H9 (cell line): ENCODE measurements around the gene CDH4. TPM values are rescaled to one million over a fixed set of nuclear protein-coding genes. Genes with fewer than 3 reads are reported as not detected.

Experiments used
- DNase-seq: peaks from one replicate; pipeline ENCODE4 v3.0.0-alpha.2; 2017
- H2AFZ ChIP-seq: one replicate; pipeline ENCODE4 v1.6.1; 2013; ENCODE audit warnings: mild to moderate bottlenecking, low read length, control low read depth, moderate library complexity
- H2AK5ac ChIP-seq: 2 replicates; pipeline ENCODE4 v1.6.1; 2013; ENCODE audit warnings: low read length, control low read depth, mixed read lengths; ENCODE audit not compliant: insufficient read length
- H2BK120ac ChIP-seq: one replicate; pipeline ENCODE4 v1.6.1; 2013; ENCODE audit warnings: low read depth, mild to moderate bottlenecking, low read length, control low read depth, inconsistent platforms; ENCODE audit not compliant: poor library complexity, severe bottlenecking
- H2BK12ac ChIP-seq: 2 replicates; pipeline ENCODE4 v1.6.1; 2013; ENCODE audit warnings: low read length, control low read depth, mixed read lengths, low read depth; ENCODE audit not compliant: insufficient read length
- H2BK15ac ChIP-seq: 2 replicates; pipeline ENCODE4 v1.6.1; 2013; ENCODE audit warnings: low read depth, low read length, control low read depth
- H2BK20ac ChIP-seq: one replicate; pipeline ENCODE4 v1.6.1; 2013; ENCODE audit warnings: low read depth, mild to moderate bottlenecking, low read length, control low read depth, inconsistent platforms; ENCODE audit not compliant: poor library complexity, severe bottlenecking
- H2BK5ac ChIP-seq: 2 replicates; pipeline ENCODE4 v1.6.1; 2013; ENCODE audit warnings: low read length, control low read depth, mixed read lengths; ENCODE audit not compliant: insufficient read length
- H3K14ac ChIP-seq: 2 replicates; pipeline ENCODE4 v1.6.1; 2013; ENCODE audit warnings: low read length, control low read depth; ENCODE audit not compliant: insufficient read depth
- H3K18ac ChIP-seq: 2 replicates; pipeline ENCODE4 v1.6.1; 2013; ENCODE audit warnings: low read depth, mild to moderate bottlenecking, mixed read lengths, low read length, control low read depth; ENCODE audit not compliant: insufficient read length
- H3K23ac ChIP-seq: 2 replicates; pipeline ENCODE4 v1.6.1; 2013; ENCODE audit warnings: low read length, control low read depth, mixed read lengths, low read depth; ENCODE audit not compliant: insufficient read length
- H3K23me2 ChIP-seq: 2 replicates; pipeline ENCODE4 v1.6.1; 2013; ENCODE audit warnings: low read depth, mild to moderate bottlenecking, mixed read lengths, low read length, control low read depth; ENCODE audit not compliant: insufficient read length, poor library complexity, severe bottlenecking
- H3K27ac ChIP-seq: 2 replicates; pipeline ENCODE4 v1.5.1; 2013; ENCODE audit warnings: low read length, control low read depth, mixed read lengths, low read depth; ENCODE audit not compliant: insufficient read length
- H3K27me3 ChIP-seq: 2 replicates; pipeline ENCODE4 v1.6.1; 2013; ENCODE audit warnings: low read length, control low read depth, inconsistent platforms; ENCODE audit not compliant: insufficient read depth
- H3K4ac ChIP-seq: 2 replicates; pipeline ENCODE4 v1.6.1; 2013; ENCODE audit warnings: low read depth, mild to moderate bottlenecking, control low read depth, inconsistent platforms, low read length, moderate library complexity
- H3K4me1 ChIP-seq: 2 replicates; pipeline ENCODE4 v1.6.1; 2013; ENCODE audit warnings: low read length, control low read depth, inconsistent platforms; ENCODE audit not compliant: insufficient read depth
- H3K4me2 ChIP-seq: 2 replicates; pipeline ENCODE4 v1.6.1; 2013; ENCODE audit warnings: low read length, control low read depth, mixed read lengths; ENCODE audit not compliant: insufficient read length, insufficient read depth
- H3K56ac ChIP-seq: 2 replicates; pipeline ENCODE4 v1.6.1; 2013; ENCODE audit warnings: low read depth, mild to moderate bottlenecking, mixed read lengths, low read length, control low read depth; ENCODE audit not compliant: insufficient read length
- H3K79me1 ChIP-seq: 2 replicates; pipeline ENCODE4 v1.6.1; 2013; ENCODE audit warnings: low read depth, mild to moderate bottlenecking, moderate library complexity, low read length, control low read depth, inconsistent platforms; ENCODE audit not compliant: insufficient read depth, poor library complexity, severe bottlenecking
- H3K79me2 ChIP-seq: 2 replicates; pipeline ENCODE4 v1.6.1; 2013; ENCODE audit warnings: low read length, control low read depth, inconsistent platforms; ENCODE audit not compliant: insufficient read depth
- H3K9ac ChIP-seq: 2 replicates; pipeline ENCODE4 v1.6.1; 2013; ENCODE audit warnings: low read length, control low read depth, mixed read lengths; ENCODE audit not compliant: insufficient read length; ENCODE audit errors: extremely low read depth
- H3K9me3 ChIP-seq: one replicate; pipeline ENCODE4 v1.6.1; 2013; ENCODE audit warnings: low read depth, low read length, inconsistent platforms; ENCODE audit not compliant: control insufficient read depth
- H3T11ph ChIP-seq: one replicate; pipeline ENCODE4 v1.6.1; 2013; ENCODE audit warnings: mild to moderate bottlenecking, low read length, control low read depth, inconsistent platforms
- H4K20me1 ChIP-seq: one replicate; pipeline ENCODE4 v1.6.1; 2013; ENCODE audit not compliant: control insufficient read depth, insufficient read length, insufficient read depth
- H4K5ac ChIP-seq: 2 replicates; pipeline ENCODE4 v1.6.1; 2013; ENCODE audit warnings: low read depth, mild to moderate bottlenecking, mixed read lengths, low read length, control low read depth; ENCODE audit not compliant: insufficient read length
- H4K8ac ChIP-seq: replicated peaks from 2 replicates; pipeline ENCODE4 v1.6.1; 2013; ENCODE audit warnings: low read length, control low read depth, mixed read lengths, low read depth; ENCODE audit not compliant: insufficient read length
- H4K91ac ChIP-seq: 2 replicates; pipeline ENCODE4 v1.6.1; 2013; ENCODE audit warnings: low read depth, mild to moderate bottlenecking, moderate library complexity, mixed read lengths, low read length, control low read depth; ENCODE audit not compliant: insufficient read length
- H3K27ac Mint-ChIP-seq, 3 experiments: 2 replicates in 2 of 3; 3 replicates in 1 of 3; pipeline ENCODE4 v1.8.0; 2020 to 2021; ENCODE audit warnings: mixed read lengths in 3 of 3, mild to moderate bottlenecking in 1 of 3, moderate library complexity in 1 of 3
- H3K27me3 Mint-ChIP-seq: 2 replicates; pipeline ENCODE4 v1.8.0; 2021; ENCODE audit warnings: low read depth, mild to moderate bottlenecking, moderate library complexity, mixed read lengths
- H3K36me3 Mint-ChIP-seq, 3 experiments: 2 replicates in 2 of 3; 3 replicates in 1 of 3; pipeline ENCODE4 v1.8.0; 2020 to 2021; ENCODE audit warnings: low read depth in 3 of 3, mixed read lengths in 3 of 3; ENCODE audit not compliant: insufficient read depth in 1 of 3
- H3K4me1 Mint-ChIP-seq, 2 experiments: 2 replicates each; pipeline ENCODE4 v1.8.0; 2020; ENCODE audit warnings: mixed read lengths in 2 of 2
- H3K4me3 Mint-ChIP-seq, 2 experiments: 2 replicates in 1 of 2; 3 replicates in 1 of 2; pipeline ENCODE4 v1.8.0; 2020 to 2021; ENCODE audit warnings: mild to moderate bottlenecking in 2 of 2, mixed read lengths in 2 of 2, moderate library complexity in 1 of 2
- H3K9me3 Mint-ChIP-seq, 2 experiments: 2 replicates in 1 of 2; 3 replicates in 1 of 2; pipeline ENCODE4 v1.8.0; 2020; ENCODE audit warnings: mild to moderate bottlenecking in 2 of 2, mixed read lengths in 2 of 2, moderate library complexity in 1 of 2
- WGBS: extraction: QIAGEN DNeasy Blood & Tissue Kit; methylation state at CpG from one replicate; pipeline ENCODE4 v1.1.7; 2013; ENCODE audit warnings: missing lambda C conversion rate, low lambda C conversion rate, mixed read lengths; ENCODE audit not compliant: insufficient read length; ENCODE audit errors: extremely low coverage; 5-methylcytosine and 5-hydroxymethylcytosine counted together
- total RNA-seq: library from RNA; stranded (reverse); gene quantifications from 2 replicates; pipeline ENCODE4 v1.2.1, GENCODE V29; 2021
- TF ChIP-seq, protein P1 (sequence below): fragments of 200-600 bp; sonication (generic); conservative IDR thresholded peaks from 3 replicates; pipeline ENCODE4 v1.8.0; 2021; ENCODE audit warnings: antibody characterized with exemption, mild to moderate bottlenecking

Gene CDH4
- total RNA-seq, 1 experiment from 2014 or later, result 3.0 TPM

- no peak overlapping the region for H2BK120ac ChIP-seq
- H3K23me2 ChIP-seq, result no peaks in the 10 kb centered on the region
- no peak overlapping the region for H2BK20ac ChIP-seq
- H3K36me3 Mint-ChIP-seq, result peaks cover 6 to 19% (median 17%) of the 10 kb centered on the region in 3 experiments
- H3K79me1 ChIP-seq, result no peaks in the 10 kb centered on the region
- H3K9me3 Mint-ChIP-seq, result peaks cover 12 to 29% of the 10 kb centered on the region in 2 experiments
- no peak overlapping the region for H3K4me2 ChIP-seq
- peaks cover 0 to 9% of the 10 kb centered on the region in 2 experiments; a peak in 3 of 4 replicates for H3K4me1 Mint-ChIP-seq
- TF ChIP-seq, protein P1, sequence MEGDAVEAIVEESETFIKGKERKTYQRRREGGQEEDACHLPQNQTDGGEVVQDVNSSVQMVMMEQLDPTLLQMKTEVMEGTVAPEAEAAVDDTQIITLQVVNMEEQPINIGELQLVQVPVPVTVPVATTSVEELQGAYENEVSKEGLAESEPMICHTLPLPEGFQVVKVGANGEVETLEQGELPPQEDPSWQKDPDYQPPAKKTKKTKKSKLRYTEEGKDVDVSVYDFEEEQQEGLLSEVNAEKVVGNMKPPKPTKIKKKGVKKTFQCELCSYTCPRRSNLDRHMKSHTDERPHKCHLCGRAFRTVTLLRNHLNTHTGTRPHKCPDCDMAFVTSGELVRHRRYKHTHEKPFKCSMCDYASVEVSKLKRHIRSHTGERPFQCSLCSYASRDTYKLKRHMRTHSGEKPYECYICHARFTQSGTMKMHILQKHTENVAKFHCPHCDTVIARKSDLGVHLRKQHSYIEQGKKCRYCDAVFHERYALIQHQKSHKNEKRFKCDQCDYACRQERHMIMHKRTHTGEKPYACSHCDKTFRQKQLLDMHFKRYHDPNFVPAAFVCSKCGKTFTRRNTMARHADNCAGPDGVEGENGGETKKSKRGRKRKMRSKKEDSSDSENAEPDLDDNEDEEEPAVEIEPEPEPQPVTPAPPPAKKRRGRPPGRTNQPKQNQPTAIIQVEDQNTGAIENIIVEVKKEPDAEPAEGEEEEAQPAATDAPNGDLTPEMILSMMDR, result no peak
- no peaks in the 10 kb centered on the region for H3K4me1 ChIP-seq
- no peak overlapping the region for H3K27ac ChIP-seq
- no peak overlapping the region for H4K5ac ChIP-seq
- no peak overlapping the region for H3T11ph ChIP-seq
- no peak overlapping the region for H3K9ac ChIP-seq
- H3K27me3 Mint-ChIP-seq, result peaks cover 29% of the 10 kb centered on the region
- no peak overlapping the region for H2BK15ac ChIP-seq
- H2BK5ac ChIP-seq, result no peak overlapping the region
- no peak overlapping the region for H3K14ac ChIP-seq
- H4K20me1 ChIP-seq, result no peaks in the 10 kb centered on the region
- no CpG with 5 or more reads among the region's 7 CpGs for WGBS
- DNase-seq, result no peak
- no peak overlapping the region for H3K23ac ChIP-seq
- H3K27ac Mint-ChIP-seq, result peak overlapping the region in 1 of 3 experiments; percentile 31; a peak in 1 of 7 replicates
- H4K8ac ChIP-seq, result no peak overlapping the region
- no peak overlapping the region for H2AFZ ChIP-seq
- peaks cover 2% of the 10 kb centered on the region; the same call in 1 of the 2 replicates for H3K27me3 ChIP-seq
- no peak overlapping the region for H3K18ac ChIP-seq
- H3K9me3 ChIP-seq, result peaks cover 4% of the 10 kb centered on the region
- no peak overlapping the region for H3K4me3 Mint-ChIP-seq
- H2AK5ac ChIP-seq, result no peak overlapping the region
- H3K56ac ChIP-seq, result no peak overlapping the region
- no peak overlapping the region for H2BK12ac ChIP-seq
- no peak overlapping the region for H3K4ac ChIP-seq
- no peak overlapping the region for H4K91ac ChIP-seq
- no peaks in the 10 kb centered on the region; the same call in 1 of the 2 replicates for H3K79me2 ChIP-seq
These were observed 207.6 kb downstream of the CDH4 start for GRCh38 chr20:61459705-61460104.
